Panc1 (cell line): Measurements from ENCODE around the gene CES2. TPM values are rescaled to one million over a fixed set of nuclear protein-coding genes. Genes with fewer than 3 reads are reported as not detected.
A peak's percentile ranks its signal among the peaks of the same experiment; 100 is the strongest.

ENCODE experiments used
- ATAC-seq: fragments of 200-7000 bp; cut with Tn5 transposase; 2 replicates; pipeline ENCODE4 v1.9.1; 2020; ENCODE audit warnings: mild to moderate bottlenecking, moderate library complexity
- BruUV-seq: library from RNA; stranded (reverse); fragments of 400-500 nt; replicated peaks from 2 replicates; lab custom pipeline; 2021; lab: Mats Ljungman, UMichigan
- CTCF ChIA-PET: fragments of 300-600 bp; sonication (Branson Sonifier 250); formaldehyde crosslinking; loops from one replicate; lab custom pipeline; 2022; ENCODE audit warnings: antibody characterized with exemption; lab: Charles Lee
- POLR2A ChIA-PET: fragments of 300-600 bp; sonication (Branson Sonifier 250); formaldehyde crosslinking; loops from one replicate; lab custom pipeline; 2022; ENCODE audit warnings: antibody characterized with exemption; lab: Charles Lee
- DNase-seq: peaks from one replicate; pipeline ENCODE4 v3.0.0-alpha.2; 2010; ENCODE audit warnings: low read depth, low spot score
- H3K27ac ChIP-seq: 2 replicates; pipeline ENCODE4 v1.5.1; 2011; ENCODE audit warnings: mild to moderate bottlenecking, low read length, inconsistent platforms
- H3K27me3 ChIP-seq: fragments of 200-500 bp; sonication (Bioruptor generic); 2 replicates; pipeline ENCODE4 v1.6.0; 2014; ENCODE audit warnings: low read length, inconsistent platforms; ENCODE audit not compliant: control insufficient read depth, insufficient read depth
- H3K36me3 ChIP-seq: fragments of 200-500 bp; sonication (Bioruptor generic); 2 replicates; pipeline ENCODE4 v1.5.1; 2014; ENCODE audit warnings: inconsistent platforms, mild to moderate bottlenecking, low read length, moderate library complexity; ENCODE audit not compliant: control insufficient read depth, insufficient read depth
- H3K4me1 ChIP-seq: 2 replicates; pipeline ENCODE4 v1.5.1; 2011; ENCODE audit warnings: inconsistent platforms, mild to moderate bottlenecking, low read length, moderate library complexity; ENCODE audit not compliant: control insufficient read depth, insufficient read depth
- H3K4me3 ChIP-seq, 2 experiments: 2 replicates each; pipeline ENCODE4 v1.5.1; 2011 to 2012; ENCODE audit warnings: low read depth in 2 of 2, low read length in 2 of 2, mild to moderate bottlenecking in 2 of 2, inconsistent platforms in 1 of 2, moderate library complexity in 1 of 2
- H3K9me3 ChIP-seq: fragments of 200-500 bp; sonication (Bioruptor generic); 2 replicates; pipeline ENCODE4 v1.5.1; 2014; ENCODE audit warnings: low read depth, mild to moderate bottlenecking, inconsistent platforms, low read length, moderate library complexity; ENCODE audit not compliant: control insufficient read depth, insufficient read depth
- CTCF ChIP-seq: fragments of 450-650 bp; IDR thresholded peaks from 2 replicates; pipeline ENCODE4 v1.5.1; 2017; ENCODE audit warnings: mild to moderate bottlenecking
- POLR2AphosphoS5 ChIP-seq: IDR thresholded peaks from 2 replicates; pipeline ENCODE4 v1.6.1; 2012; ENCODE audit warnings: mild to moderate bottlenecking, low read depth, low read length, moderate library complexity
- REST ChIP-seq, 2 experiments: IDR thresholded peaks; 2 replicates each; pipeline ENCODE4 v1.6.1; 2011 to 2012; ENCODE audit warnings: low read depth in 2 of 2, control low read depth in 1 of 2, low read length in 1 of 2, mild to moderate bottlenecking in 1 of 2, moderate library complexity in 1 of 2; ENCODE audit not compliant: insufficient read depth in 1 of 2
- SIN3A ChIP-seq: IDR thresholded peaks from 2 replicates; pipeline ENCODE4 v1.6.1; 2012; ENCODE audit warnings: low read depth, mild to moderate bottlenecking, low read length, moderate library complexity, borderline replicate concordance; ENCODE audit not compliant: insufficient read depth
- TCF7L2 ChIP-seq: IDR thresholded peaks from 2 replicates; pipeline ENCODE4 v1.6.1; 2011; ENCODE audit warnings: mild to moderate bottlenecking, low read depth, low read length, inconsistent platforms
- in situ Hi-C: cut with HindIII; loops from 2 replicates; pipeline ENCODE4 v1.10.0; 2016; ENCODE audit warnings: low sequenced_read_pairs, low pct_unique_long_range_greater_than_20kb
- intact Hi-C: fragments of 100-400 bp; cut with micrococcal nuclease; formaldehyde crosslinking; loops from one replicate; pipeline ENCODE4 v1.10.0; 2022; ENCODE audit not compliant: unreplicated experiment
- total RNA-seq: library from RNA; stranded (reverse); gene quantifications from one replicate; pipeline ENCODE4 v1.2.1, GENCODE V29; 2021; ENCODE audit not compliant: unreplicated experiment

The CES2 gene
- total RNA-seq, 1 experiment from 2014 or later = 26.3 TPM

GRCh38 chr16:66977341-66978113, 42.2 kb downstream of the CES2 start:
- TF ChIP-seq TCF7L2 = no peak
- TF ChIP-seq CTCF = peak; percentile 91
- peak in 1 of 2 experiments; percentile 62; a peak in 1 of 4 replicates for TF ChIP-seq REST (IDR thresholded peaks at IDR 0.05; ENCODE audit: insufficient read depth in 1 of 2, low read depth in 2 of 2, low read length in 1 of 2)
- TF ChIP-seq SIN3A = no peak
- TF ChIP-seq POLR2AphosphoS5 = no peak
- Histone ChIP-seq H3K27ac (no peak overlapping the region), H3K4me1 (no peaks in the 10 kb centered on the region), H3K36me3 (no peaks in the 10 kb centered on the region), H3K27me3 (no peaks in the 10 kb centered on the region), H3K9me3 (no peaks in the 10 kb centered on the region), H3K4me3 (no peak overlapping the region)
- ATAC-seq (peak; percentile 98), DNase-seq (peak; percentile 51)
- ChIA-PET POLR2A (no interaction called here), CTCF (interaction anchor here (1.0 kb wide), 1 partner anchor 14 kb away, joined by 4 read pairs; no protein-coding TSS in a partner anchor)
- intact Hi-C loops (loop anchor here (2.0 to 10.0 kb wide), 3 partner anchors 37 to 177 kb away; partner anchors contain the start of genes B3GNT9, FBXL8, PHAF1 and TRADD), in situ Hi-C loops (no loop called here)
- no TSS peak for BruUV-seq

- Histone ChIP-seq H3K4me3 (no peak overlapping the region), H3K9me3 (no peaks in the 10 kb centered on the region), H3K27me3 (no peaks in the 10 kb centered on the region), H3K27ac (no peak overlapping the region), H3K36me3 (no peaks in the 10 kb centered on the region), H3K4me1 (no peaks in the 10 kb centered on the region)
- ATAC-seq = no peak
- ChIA-PET CTCF (no interaction called here), POLR2A (no interaction called here)
- intact Hi-C loops = loop anchor here (10.0 kb wide), 2 partner anchors 126 to 176 kb away; partner anchors contain the start of genes B3GNT9, FBXL8, PHAF1 and TRADD
- no peak for DNase-seq
- TF ChIP-seq TCF7L2 (no peak), SIN3A (no peak), POLR2AphosphoS5 (no peak), REST (IDR thresholded peaks at IDR 0.05; ENCODE audit: insufficient read depth in 1 of 2, low read depth in 2 of 2, low read length in 1 of 2) (no peak), CTCF (no peak)
- in situ Hi-C loops = no loop called here
- no TSS peak for BruUV-seq
These were observed 43.8 kb downstream of the CES2 start for GRCh38 chr16:66979011-66979717.
